Neuron (in vitro differentiated cells): Measurements from ENCODE around the gene ULBP3.
A peak's percentile ranks its signal among the peaks of the same experiment; 100 is the strongest.

Experiments used
- H2AFZ ChIP-seq: one replicate; pipeline ENCODE4 v1.6.1; 2013; ENCODE audit warnings: low read depth, mild to moderate bottlenecking, inconsistent platforms, low read length, moderate library complexity
- H3K27me3 ChIP-seq: one replicate; pipeline ENCODE4 v1.6.1; 2013; ENCODE audit warnings: low read length; ENCODE audit not compliant: insufficient read depth
- H3K36me3 ChIP-seq: one replicate; pipeline ENCODE4 v1.6.1; 2013; ENCODE audit warnings: low read length; ENCODE audit not compliant: insufficient read depth
- H3K4me1 ChIP-seq: one replicate; pipeline ENCODE4 v1.6.1; 2013; ENCODE audit warnings: low read length; ENCODE audit not compliant: insufficient read depth
- H3K4me3 ChIP-seq: 2 replicates; pipeline ENCODE4 v1.5.1; 2013; ENCODE audit warnings: mild to moderate bottlenecking, low read length, moderate library complexity
- H3K9me3 ChIP-seq: one replicate; pipeline ENCODE4 v1.6.1; 2013; ENCODE audit warnings: low read length

ULBP3 gene

GRCh38 chr6:150068720-150069648 lies at the start of gene ULBP3:
ULBP3 (minus strand) TSS chr6:150069121; CDS start chr6:150069066, 55 bp downstream.
- Histone ChIP-seq H3K36me3 (peaks cover 20% of the 10 kb centered on the region), H3K27me3 (no peaks in the 10 kb centered on the region), H3K4me3 (peak within 1 kb of the TSS; percentile 86), H3K4me1 (peaks cover 15% of the 10 kb centered on the region), H2AFZ (peak within 1 kb of the TSS; percentile 98), H3K9me3 (peaks cover 3% of the 10 kb centered on the region)

- H3K4me1 ChIP-seq, result peaks cover 17% of the 10 kb centered on the region
- peak overlapping the region; percentile 66 for H2AFZ ChIP-seq
- H3K27me3 ChIP-seq, result no peaks in the 10 kb centered on the region
- H3K4me3 ChIP-seq, result no peak overlapping the region
- H3K36me3 ChIP-seq, result no peaks in the 10 kb centered on the region
- H3K9me3 ChIP-seq, result no peaks in the 10 kb centered on the region
Observed at GRCh38 chr6:150118627-150119026, 49.7 kb upstream of the ULBP3 start.

GRCh38 chr6:150118203-150118602 lies 49.3 kb upstream of the ULBP3 start:
- H2AFZ ChIP-seq, result no peak overlapping the region
- no peak overlapping the region for H3K4me3 ChIP-seq
- no peaks in the 10 kb centered on the region for H3K36me3 ChIP-seq
- H3K9me3 ChIP-seq, result no peaks in the 10 kb centered on the region
- no peaks in the 10 kb centered on the region for H3K27me3 ChIP-seq
- peaks cover 17% of the 10 kb centered on the region for H3K4me1 ChIP-seq

- peaks cover 17% of the 10 kb centered on the region for H3K4me1 ChIP-seq
- H3K36me3 ChIP-seq, result no peaks in the 10 kb centered on the region
- no peaks in the 10 kb centered on the region for H3K9me3 ChIP-seq
- no peak overlapping the region for H3K4me3 ChIP-seq
- H3K27me3 ChIP-seq, result no peaks in the 10 kb centered on the region
- no peak overlapping the region for H2AFZ ChIP-seq
Observed at GRCh38 chr6:150116200-150116800, 47.4 kb upstream of the ULBP3 start.

- Histone ChIP-seq H3K4me3 (no peak overlapping the region), H3K27me3 (no peaks in the 10 kb centered on the region), H3K4me1 (peaks cover 17% of the 10 kb centered on the region), H3K9me3 (no peaks in the 10 kb centered on the region), H2AFZ (no peak overlapping the region), H3K36me3 (no peaks in the 10 kb centered on the region)
Observed at GRCh38 chr6:150115769-150116168, 46.8 kb upstream of the ULBP3 start.

GRCh38 chr6:150112233-150112632 lies 43.3 kb upstream of the ULBP3 start:
- Histone ChIP-seq H3K4me3 (no peak overlapping the region), H3K27me3 (no peaks in the 10 kb centered on the region), H3K4me1 (no peaks in the 10 kb centered on the region), H3K9me3 (no peaks in the 10 kb centered on the region), H3K36me3 (no peaks in the 10 kb centered on the region), H2AFZ (no peak overlapping the region)

- no peaks in the 10 kb centered on the region for H3K4me1 ChIP-seq
- H2AFZ ChIP-seq, result no peak overlapping the region
- H3K27me3 ChIP-seq, result no peaks in the 10 kb centered on the region
- no peaks in the 10 kb centered on the region for H3K36me3 ChIP-seq
- H3K9me3 ChIP-seq, result no peaks in the 10 kb centered on the region
- no peak overlapping the region for H3K4me3 ChIP-seq
Observed at GRCh38 chr6:150102750-150103270, 33.9 kb upstream of the ULBP3 start.

GRCh38 chr6:150100745-150101144 lies 31.8 kb upstream of the ULBP3 start:
- no peaks in the 10 kb centered on the region for H3K36me3 ChIP-seq
- H3K9me3 ChIP-seq, result no peaks in the 10 kb centered on the region
- H2AFZ ChIP-seq, result no peak overlapping the region
- H3K4me3 ChIP-seq, result no peak overlapping the region
- no peaks in the 10 kb centered on the region for H3K4me1 ChIP-seq
- H3K27me3 ChIP-seq, result no peaks in the 10 kb centered on the region

- Histone ChIP-seq H3K9me3 (no peaks in the 10 kb centered on the region), H3K27me3 (no peaks in the 10 kb centered on the region)
Observed at GRCh38 chr6:150099953-150100352, 31.0 kb upstream of the ULBP3 start.

GRCh38 chr6:150099546-150099945 lies 30.6 kb upstream of the ULBP3 start:
- Histone ChIP-seq H3K4me3 (no peak overlapping the region), H3K36me3 (no peaks in the 10 kb centered on the region), H3K4me1 (no peaks in the 10 kb centered on the region), H3K27me3 (no peaks in the 10 kb centered on the region), H2AFZ (no peak overlapping the region), H3K9me3 (no peaks in the 10 kb centered on the region)

More at GRCh38 chr6:150099953-150100352, 31.0 kb upstream of the ULBP3 start:
- Histone ChIP-seq H2AFZ (no peak overlapping the region), H3K4me3 (no peak overlapping the region), H3K4me1 (no peaks in the 10 kb centered on the region), H3K36me3 (no peaks in the 10 kb centered on the region)

- no peaks in the 10 kb centered on the region for H3K27me3 ChIP-seq
- no peak overlapping the region for H2AFZ ChIP-seq
- no peaks in the 10 kb centered on the region for H3K36me3 ChIP-seq
- H3K4me3 ChIP-seq, result no peak overlapping the region
- H3K9me3 ChIP-seq, result no peaks in the 10 kb centered on the region
- peaks cover 10% of the 10 kb centered on the region for H3K4me1 ChIP-seq
Observed at GRCh38 chr6:150098155-150098554, 29.2 kb upstream of the ULBP3 start.

- peaks cover 3% of the 10 kb centered on the region for H3K9me3 ChIP-seq
- no peak overlapping the region for H3K4me3 ChIP-seq
- H2AFZ ChIP-seq, result peak overlapping the region; percentile 0
- H3K27me3 ChIP-seq, result no peaks in the 10 kb centered on the region
- H3K36me3 ChIP-seq, result no peaks in the 10 kb centered on the region
- peaks cover 11% of the 10 kb centered on the region for H3K4me1 ChIP-seq
Observed at GRCh38 chr6:150093397-150093796, 24.5 kb upstream of the ULBP3 start.

GRCh38 chr6:150091476-150091875 lies 22.6 kb upstream of the ULBP3 start:
- H3K36me3 ChIP-seq, result no peaks in the 10 kb centered on the region
- H2AFZ ChIP-seq, result no peak overlapping the region
- H3K27me3 ChIP-seq, result no peaks in the 10 kb centered on the region
- peaks cover 3% of the 10 kb centered on the region for H3K9me3 ChIP-seq
- H3K4me1 ChIP-seq, result peaks cover 16% of the 10 kb centered on the region
- no peak overlapping the region for H3K4me3 ChIP-seq
